ENCODE measurements around the gene MLX. TPM values are rescaled to one million over a fixed set of nuclear protein-coding genes. Genes with fewer than 3 reads are reported as not detected.
"Not testable (repeated sequence)": the region's sequence is repeated elsewhere in the genome, so short reads cannot be mapped to it uniquely, and the experiment has no call there.

Gene MLX
- total RNA-seq, 1 experiment from 2014 or later, result 48.4 TPM

GRCh38 chr17:42544874-42545283 lies 22.0 kb upstream of the MLX start:
- Histone ChIP-seq H3K36me3 (peaks cover 5% of the 10 kb centered on the region), H3K27ac (no peak overlapping the region), H3K9me3 (replicated peaks) (no peaks in the 10 kb centered on the region), H3K4me1 (no peaks in the 10 kb centered on the region), H3K27me3 (no peaks in the 10 kb centered on the region), H3K4me3 (no peak overlapping the region)
- DNase-seq, result no peak

- H3K36me3 ChIP-seq; H3K27me3 ChIP-seq; H3K9me3 ChIP-seq (replicated peaks); DNase-seq; H3K4me1 ChIP-seq; H3K4me3 ChIP-seq; H3K27ac ChIP-seq: not testable (repeated sequence)
Observed at GRCh38 chr17:42545755-42546505, 21.0 kb upstream of the MLX start.

- Histone ChIP-seq H3K27me3 (no peaks in the 10 kb centered on the region), H3K4me3 (no peak overlapping the region), H3K36me3 (peaks cover 2% of the 10 kb centered on the region; the same call in 1 of the 2 replicates), H3K4me1 (no peaks in the 10 kb centered on the region), H3K27ac (no peak overlapping the region), H3K9me3 (replicated peaks) (no peaks in the 10 kb centered on the region)
- DNase-seq, result no peak
Observed at GRCh38 chr17:42547001-42547461, 19.9 kb upstream of the MLX start.

- H3K9me3 ChIP-seq (replicated peaks), result no peaks in the 10 kb centered on the region
- H3K4me3 ChIP-seq, result no peak overlapping the region
- H3K27me3 ChIP-seq, result no peaks in the 10 kb centered on the region
- H3K4me1 ChIP-seq, result no peaks in the 10 kb centered on the region
- DNase-seq, result no peak
- no peak overlapping the region for H3K27ac ChIP-seq
- H3K36me3 ChIP-seq, result no peaks in the 10 kb centered on the region; the same call in 1 of the 2 replicates
Observed at GRCh38 chr17:42547698-42548069, 19.2 kb upstream of the MLX start.

GRCh38 chr17:42548070-42548837 lies 18.6 kb upstream of the MLX start:
- Histone ChIP-seq H3K27ac (no peak overlapping the region), H3K9me3 (replicated peaks) (no peaks in the 10 kb centered on the region), H3K27me3 (no peaks in the 10 kb centered on the region), H3K4me1 (no peaks in the 10 kb centered on the region), H3K4me3 (no peak overlapping the region), H3K36me3 (no peaks in the 10 kb centered on the region; the same call in 1 of the 2 replicates)
- DNase-seq, result no peak

- Histone ChIP-seq H3K4me3 (no peak overlapping the region), H3K36me3 (no peaks in the 10 kb centered on the region)
- DNase-seq, result no peak
Observed at GRCh38 chr17:42548993-42549755, 17.7 kb upstream of the MLX start.

GRCh38 chr17:42552736-42553135 lies 14.2 kb upstream of the MLX start, which contains the start of gene HSD17B1:
Gene HSD17B1, plus strand, starts transcription at chr17:42552923. Its CDS starts 11 bp downstream, at chr17:42552934.
- H3K36me3 ChIP-seq; H3K9me3 ChIP-seq (replicated peaks): not testable (repeated sequence)

More at GRCh38 chr17:42548993-42549755, 17.7 kb upstream of the MLX start:
- Histone ChIP-seq H3K9me3 (replicated peaks) (no peaks in the 10 kb centered on the region), H3K27me3 (no peaks in the 10 kb centered on the region), H3K27ac (no peak overlapping the region), H3K4me1 (no peaks in the 10 kb centered on the region)

GRCh38 chr17:42553161-42553818 lies 13.6 kb upstream of the MLX start:
- no peaks in the 10 kb centered on the region for H3K27me3 ChIP-seq
- no peak for DNase-seq
- no peak overlapping the region for H3K4me3 ChIP-seq
- no peaks in the 10 kb centered on the region for H3K9me3 ChIP-seq (replicated peaks)
- no peaks in the 10 kb centered on the region for H3K36me3 ChIP-seq
- no peak overlapping the region for H3K27ac ChIP-seq
- no peaks in the 10 kb centered on the region for H3K4me1 ChIP-seq

More at GRCh38 chr17:42552736-42553135, 14.2 kb upstream of the MLX start, which contains the start of gene HSD17B1:
- H3K27me3 ChIP-seq, H3K4me1 ChIP-seq, H3K4me3 ChIP-seq, H3K27ac ChIP-seq, DNase-seq: not testable (repeated sequence)

GRCh38 chr17:42553866-42554249 lies 13.0 kb upstream of the MLX start:
- Histone ChIP-seq H3K36me3 (no peaks in the 10 kb centered on the region), H3K27ac (peak overlapping the region; percentile 59; the same call in 1 of the 2 replicates), H3K4me1 (no peaks in the 10 kb centered on the region), H3K27me3 (no peaks in the 10 kb centered on the region), H3K9me3 (replicated peaks) (no peaks in the 10 kb centered on the region), H3K4me3 (peak overlapping the region; percentile 90)
- DNase-seq, result no peak

- H3K4me1 ChIP-seq, result no peaks in the 10 kb centered on the region
- DNase-seq, result peak; percentile 90
- no peaks in the 10 kb centered on the region for H3K9me3 ChIP-seq (replicated peaks)
- peak overlapping the region; percentile 90 for H3K4me3 ChIP-seq
- no peaks in the 10 kb centered on the region for H3K36me3 ChIP-seq
- peak overlapping the region; percentile 59 for H3K27ac ChIP-seq
- no peaks in the 10 kb centered on the region for H3K27me3 ChIP-seq
Observed at GRCh38 chr17:42554250-42555121, 12.4 kb upstream of the MLX start.

GRCh38 chr17:42555122-42555622 lies 11.7 kb upstream of the MLX start:
- H3K4me1 ChIP-seq, result no peaks in the 10 kb centered on the region
- H3K36me3 ChIP-seq, result no peaks in the 10 kb centered on the region
- H3K27me3 ChIP-seq, result no peaks in the 10 kb centered on the region
- H3K9me3 ChIP-seq (replicated peaks), result no peaks in the 10 kb centered on the region
- peak overlapping the region; percentile 90 for H3K4me3 ChIP-seq
- peak overlapping the region; percentile 59 for H3K27ac ChIP-seq
- DNase-seq, result no peak

- not testable (repeated sequence) for H3K36me3 ChIP-seq; H3K4me1 ChIP-seq; H3K9me3 ChIP-seq (replicated peaks); H3K4me3 ChIP-seq; H3K27ac ChIP-seq; H3K27me3 ChIP-seq
- peak; percentile 50 to 67 for DNase-seq
Observed at GRCh38 chr17:42555961-42556617, 10.8 kb upstream of the MLX start.

GRCh38 chr17:42559075-42559474 lies 7.8 kb upstream of the MLX start:
- Histone ChIP-seq H3K4me1 (no peaks in the 10 kb centered on the region; the same call in 1 of the 2 replicates), H3K27ac (no peak overlapping the region), H3K4me3 (no peak overlapping the region), H3K9me3 (replicated peaks) (no peaks in the 10 kb centered on the region), H3K27me3 (no peaks in the 10 kb centered on the region), H3K36me3 (no peaks in the 10 kb centered on the region; the same call in 1 of the 2 replicates)
- no peak for DNase-seq
